SK-N-SH treated with all-trans-retinoic acid at 6 μM for 48 hours (cell line): ENCODE results near the gene LCTL.
A peak's percentile ranks its signal among the peaks of the same experiment; 100 is the strongest.

Experiments used
- ATAC-seq: fragments of 200-7000 bp; cut with Tn5 transposase; 3 replicates; pipeline ENCODE4 v1.9.1; 2020; ENCODE audit warnings: mild to moderate bottlenecking, moderate library complexity
- ARNTL ChIP-seq: fragments of 450-650 bp; formaldehyde crosslinking; IDR thresholded peaks from 2 replicates; pipeline ENCODE4 v1.5.0; 2020; ENCODE audit warnings: low read depth, mild to moderate bottlenecking, moderate library complexity, borderline replicate concordance
- BACH2 ChIP-seq: fragments of 250-450 bp; sonication (Bioruptor Pico); IDR thresholded peaks from 2 replicates; pipeline ENCODE4 v1.9.0; 2021; ENCODE audit warnings: mild to moderate bottlenecking, borderline replicate concordance
- CSRNP3 ChIP-seq: fragments of 250-450 bp; sonication (Bioruptor Pico); IDR thresholded peaks from 2 replicates; pipeline ENCODE4 v1.5.1; 2021; ENCODE audit warnings: mild to moderate bottlenecking, moderate library complexity
- ESRRG ChIP-seq: fragments of 250-450 bp; sonication (Bioruptor Pico); IDR thresholded peaks from 2 replicates; pipeline ENCODE4 v1.6.1; 2021; ENCODE audit warnings: mild to moderate bottlenecking
- OSR1 ChIP-seq: fragments of 250-450 bp; sonication (Bioruptor Pico); IDR thresholded peaks from 2 replicates; pipeline ENCODE4 v1.8.0; 2022; ENCODE audit warnings: moderate library complexity, mild to moderate bottlenecking, inconsistent platforms
- PATZ1 ChIP-seq: fragments of 250-450 bp; sonication (Bioruptor Pico); IDR thresholded peaks from 2 replicates; pipeline ENCODE4 v1.8.0; 2020; ENCODE audit warnings: mild to moderate bottlenecking, moderate library complexity, borderline replicate concordance
- POU6F1 ChIP-seq: fragments of 250-450 bp; sonication (Bioruptor Pico); IDR thresholded peaks from 2 replicates; pipeline ENCODE4 v1.8.0; 2021; ENCODE audit warnings: low read depth, mild to moderate bottlenecking, moderate library complexity, borderline replicate concordance
- SNAI2 ChIP-seq: fragments of 250-450 bp; sonication (Bioruptor Pico); IDR thresholded peaks from 2 replicates; pipeline ENCODE4 v1.5.0; 2020; ENCODE audit warnings: mild to moderate bottlenecking, moderate library complexity
- TOX ChIP-seq: fragments of 250-450 bp; sonication (Bioruptor Pico); IDR thresholded peaks from 2 replicates; pipeline ENCODE4 v1.8.0; 2021; ENCODE audit warnings: mild to moderate bottlenecking, moderate library complexity, borderline replicate concordance
- TSHZ2 ChIP-seq: fragments of 250-450 bp; sonication (Bioruptor Pico); IDR thresholded peaks from 2 replicates; pipeline ENCODE4 v1.5.0; 2020; ENCODE audit warnings: mild to moderate bottlenecking, moderate library complexity
- ZNF70 ChIP-seq: fragments of 450-650 bp; formaldehyde crosslinking; IDR thresholded peaks from 2 replicates; pipeline ENCODE4 v1.5.0; 2020; ENCODE audit warnings: mild to moderate bottlenecking, moderate library complexity
- ZNF8 ChIP-seq: fragments of 450-650 bp; formaldehyde crosslinking; IDR thresholded peaks from 2 replicates; pipeline ENCODE4 v1.5.0; 2020; ENCODE audit warnings: mild to moderate bottlenecking, moderate library complexity

Gene LCTL

GRCh38 chr15:66578286-66578875, 12.6 kb upstream of the LCTL start:
- no peak for TF ChIP-seq ESRRG (CRISPR knock-in tag)
- no peak for ATAC-seq

- TF ChIP-seq PATZ1 (CRISPR knock-in tag) (no peak), TSHZ2 (CRISPR knock-in tag) (no peak), ZNF70 (no peak), TOX (CRISPR knock-in tag) (no peak), SNAI2 (CRISPR knock-in tag) (no peak), CSRNP3 (CRISPR knock-in tag) (no peak), ESRRG (CRISPR knock-in tag) (no peak), BACH2 (no peak), OSR1 (CRISPR knock-in tag) (no peak)
- TF ChIP-seq, all 23 proteins: peak for 0
- no peak; the same call in 2 of the 3 replicates for ATAC-seq
Measured at GRCh38 chr15:66574596-66574950, 8.8 kb upstream of the LCTL start.

DNA sequence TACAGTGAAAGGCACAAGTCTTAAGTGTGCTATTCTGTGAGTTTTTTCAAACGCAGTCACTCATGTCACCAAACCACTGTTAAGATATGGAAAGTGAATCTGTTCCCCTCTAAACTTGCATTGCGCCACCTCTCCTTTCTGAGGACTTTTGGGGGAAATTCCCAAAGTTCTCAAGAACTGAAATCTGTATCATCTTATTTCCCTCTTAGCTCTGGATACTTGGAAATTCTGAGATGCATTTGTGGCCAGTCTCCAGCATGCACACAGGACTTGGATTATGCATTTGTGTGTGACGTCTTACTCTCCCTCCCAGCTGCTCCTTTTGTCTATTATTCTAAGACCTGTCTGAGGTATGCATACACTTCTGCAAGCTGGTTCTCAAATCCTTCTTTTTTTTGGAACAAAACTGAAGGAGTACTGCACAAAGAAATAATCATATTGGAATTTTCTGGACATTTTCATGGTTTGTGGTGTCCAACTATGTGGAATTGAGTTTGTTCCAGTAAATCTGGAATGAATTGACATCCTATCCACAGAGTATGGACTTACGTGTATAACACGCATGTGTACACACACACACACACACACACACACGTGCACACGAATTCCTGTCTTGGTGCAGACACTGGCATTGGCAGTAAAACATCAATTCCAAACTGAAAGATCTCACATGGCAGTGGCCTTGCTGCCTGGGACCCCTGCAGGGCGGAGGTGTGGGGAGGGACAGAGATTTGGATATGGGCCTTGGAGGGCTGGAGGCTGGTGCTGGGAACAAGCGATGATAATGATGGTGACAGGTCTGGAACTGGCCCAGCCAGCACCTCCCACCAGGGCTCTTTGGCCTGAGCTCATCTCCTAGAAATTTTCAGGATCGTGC, 8.2 kb upstream of the LCTL start:
- TF ChIP-seq ZNF8 (CRISPR knock-in tag) (no peak), CSRNP3 (CRISPR knock-in tag) (no peak), POU6F1 (CRISPR knock-in tag) (no peak), TOX (CRISPR knock-in tag) (no peak), TSHZ2 (CRISPR knock-in tag) (no peak), SNAI2 (CRISPR knock-in tag) (no peak), PATZ1 (CRISPR knock-in tag) (no peak), ARNTL (CRISPR knock-in tag) (no peak)
- peak; percentile 48 for ATAC-seq
